ENCODE results near the gene ARID1B.

ARID1B gene

DNA sequence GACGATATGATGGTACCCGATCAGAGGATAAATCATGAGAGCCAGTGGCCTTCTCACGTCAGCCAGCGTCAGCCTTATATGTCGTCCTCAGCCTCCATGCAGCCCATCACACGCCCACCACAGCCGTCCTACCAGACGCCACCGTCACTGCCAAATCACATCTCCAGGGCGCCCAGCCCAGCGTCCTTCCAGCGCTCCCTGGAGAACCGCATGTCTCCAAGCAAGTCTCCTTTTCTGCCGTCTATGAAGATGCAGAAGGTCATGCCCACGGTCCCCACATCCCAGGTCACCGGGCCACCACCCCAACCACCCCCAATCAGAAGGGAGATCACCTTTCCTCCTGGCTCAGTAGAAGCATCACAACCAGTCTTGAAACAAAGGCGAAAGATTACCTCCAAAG is 423.9 kb downstream of the ARID1B start:
- DNase-seq, result no peak

DNA sequence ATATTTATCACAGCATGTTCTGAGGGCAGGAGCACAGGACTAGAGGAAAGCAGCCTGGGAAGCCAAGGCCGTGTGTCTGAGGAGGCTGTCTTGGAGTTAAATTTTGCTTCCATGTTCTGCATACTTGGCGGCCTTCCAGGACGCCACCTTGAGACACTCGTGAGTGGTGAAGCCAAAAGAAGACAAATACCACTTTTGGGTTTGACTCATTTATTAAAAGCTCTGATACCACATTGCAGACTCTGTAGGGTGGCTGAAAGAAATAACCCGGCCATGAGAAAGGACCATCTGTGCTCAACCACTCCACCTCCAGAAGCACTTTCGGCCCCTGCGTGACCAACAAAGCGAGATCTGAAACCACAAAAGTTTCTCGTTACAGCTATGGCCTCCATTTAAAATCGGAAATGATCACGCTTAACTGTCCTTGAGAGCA is 426.1 kb downstream of the ARID1B start:
- no peak for DNase-seq

DNA sequence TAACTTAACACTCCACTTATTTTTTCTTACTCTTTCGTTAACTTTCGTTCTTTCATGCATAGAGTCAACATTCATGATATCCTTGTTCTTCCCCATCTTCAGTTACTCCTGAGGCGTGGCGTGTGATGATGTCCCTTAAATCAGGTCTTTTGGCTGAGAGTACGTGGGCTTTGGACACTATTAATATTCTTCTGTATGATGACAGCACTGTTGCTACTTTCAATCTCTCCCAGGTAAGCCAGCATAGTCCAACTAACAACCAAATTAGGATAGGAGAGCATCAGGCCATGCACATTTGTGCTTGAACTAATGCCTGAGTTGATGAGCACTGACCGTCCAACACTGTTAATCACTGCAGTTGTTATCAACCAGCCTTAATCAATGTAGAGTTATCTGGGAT is 426.6 kb downstream of the ARID1B start:
- DNase-seq, result no peak

DNA sequence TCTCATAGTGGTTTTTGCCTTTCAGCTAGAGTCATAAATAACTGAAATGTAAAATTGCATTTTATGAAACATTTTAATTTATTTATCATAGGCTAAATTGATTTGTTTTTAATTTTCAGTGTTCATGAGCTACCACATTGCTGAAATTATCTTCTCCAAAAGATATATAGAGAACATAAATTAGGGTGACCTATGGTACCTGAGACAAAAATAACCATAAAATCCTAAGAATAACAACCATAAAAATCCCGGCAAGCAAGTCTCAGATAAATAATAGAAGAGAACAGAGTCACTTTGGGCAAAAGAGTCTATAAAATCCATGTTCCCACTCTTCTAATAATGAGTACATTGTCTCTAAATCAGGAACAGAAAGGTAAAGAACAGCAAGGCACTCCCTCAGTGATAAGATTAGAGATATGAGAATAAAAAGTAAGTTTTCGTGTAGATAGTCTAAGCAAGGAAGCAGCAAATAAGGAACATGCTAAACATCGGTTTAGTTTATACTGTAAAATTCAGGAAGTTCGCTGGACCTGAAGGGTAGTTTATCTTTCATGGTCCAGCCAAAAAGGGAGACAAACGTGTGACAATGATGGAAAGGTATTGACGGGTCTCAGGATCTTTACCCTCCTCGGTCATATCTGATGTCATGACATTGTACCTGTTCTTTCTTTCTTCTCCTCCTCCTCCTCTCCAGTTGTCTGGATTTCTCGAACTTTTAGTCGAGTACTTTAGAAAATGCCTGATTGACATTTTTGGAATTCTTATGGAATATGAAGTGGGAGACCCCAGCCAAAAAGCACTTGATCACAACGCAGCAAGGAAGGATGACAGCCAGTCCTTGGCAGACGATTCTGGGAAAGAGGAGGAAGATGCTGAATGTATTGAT is 428.5 kb downstream of the ARID1B start:
- DNase-seq, result no peak

DNA sequence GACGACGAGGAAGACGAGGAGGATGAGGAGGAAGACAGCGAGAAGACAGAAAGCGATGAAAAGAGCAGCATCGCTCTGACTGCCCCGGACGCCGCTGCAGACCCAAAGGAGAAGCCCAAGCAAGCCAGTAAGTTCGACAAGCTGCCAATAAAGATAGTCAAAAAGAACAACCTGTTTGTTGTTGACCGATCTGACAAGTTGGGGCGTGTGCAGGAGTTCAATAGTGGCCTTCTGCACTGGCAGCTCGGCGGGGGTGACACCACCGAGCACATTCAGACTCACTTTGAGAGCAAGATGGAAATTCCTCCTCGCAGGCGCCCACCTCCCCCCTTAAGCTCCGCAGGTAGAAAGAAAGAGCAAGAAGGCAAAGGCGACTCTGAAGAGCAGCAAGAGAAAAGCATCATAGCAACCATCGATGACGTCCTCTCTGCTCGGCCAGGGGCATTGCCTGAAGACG is 429.2 kb downstream of the ARID1B start:
- DNase-seq, result no peak

DNA sequence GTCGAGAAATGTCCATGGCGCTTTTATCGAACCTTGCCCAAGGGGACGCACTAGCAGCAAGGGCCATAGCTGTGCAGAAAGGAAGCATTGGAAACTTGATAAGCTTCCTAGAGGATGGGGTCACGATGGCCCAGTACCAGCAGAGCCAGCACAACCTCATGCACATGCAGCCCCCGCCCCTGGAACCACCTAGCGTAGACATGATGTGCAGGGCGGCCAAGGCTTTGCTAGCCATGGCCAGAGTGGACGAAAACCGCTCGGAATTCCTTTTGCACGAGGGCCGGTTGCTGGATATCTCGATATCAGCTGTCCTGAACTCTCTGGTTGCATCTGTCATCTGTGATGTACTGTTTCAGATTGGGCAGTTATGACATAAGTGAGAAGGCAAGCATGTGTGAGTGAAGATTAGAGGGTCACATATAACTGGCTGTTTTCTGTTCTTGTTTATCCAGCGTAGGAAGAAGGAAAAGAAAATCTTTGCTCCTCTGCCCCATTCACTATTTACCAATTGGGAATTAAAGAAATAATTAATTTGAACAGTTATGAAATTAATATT is 430.4 kb downstream of the ARID1B start:
- DNase-seq, result no peak

DNA sequence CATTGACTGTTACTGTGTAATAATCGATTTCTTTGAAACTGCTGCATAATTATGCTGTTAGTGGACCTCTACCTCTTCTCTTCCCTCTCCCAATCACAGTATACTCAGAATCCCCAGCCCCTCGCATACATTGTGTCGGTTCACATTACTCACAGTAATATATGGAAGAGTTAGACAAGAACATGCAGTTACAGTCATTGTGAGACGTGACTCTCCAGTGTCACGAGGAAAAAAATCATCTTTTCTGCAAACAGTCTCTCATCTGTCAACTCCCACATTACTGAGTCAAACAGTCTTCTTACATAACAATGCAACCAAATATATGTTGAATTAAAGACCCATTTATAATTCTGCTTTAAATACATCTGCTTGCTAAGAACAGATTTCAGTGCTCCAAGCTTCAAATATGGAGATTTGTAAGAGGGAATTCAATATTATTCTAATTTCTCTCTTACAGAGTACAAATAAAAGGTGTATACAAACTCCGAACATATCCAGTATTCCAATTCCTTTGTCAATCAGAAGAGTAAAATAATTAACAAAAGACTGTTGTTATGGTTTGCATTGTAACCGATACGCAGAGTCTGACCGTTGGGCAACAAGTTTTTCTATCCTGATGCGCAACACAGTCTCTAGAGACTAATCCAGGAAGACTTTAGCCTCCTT is 432.8 kb downstream of the ARID1B start:
- no peak for DNase-seq

DNA sequence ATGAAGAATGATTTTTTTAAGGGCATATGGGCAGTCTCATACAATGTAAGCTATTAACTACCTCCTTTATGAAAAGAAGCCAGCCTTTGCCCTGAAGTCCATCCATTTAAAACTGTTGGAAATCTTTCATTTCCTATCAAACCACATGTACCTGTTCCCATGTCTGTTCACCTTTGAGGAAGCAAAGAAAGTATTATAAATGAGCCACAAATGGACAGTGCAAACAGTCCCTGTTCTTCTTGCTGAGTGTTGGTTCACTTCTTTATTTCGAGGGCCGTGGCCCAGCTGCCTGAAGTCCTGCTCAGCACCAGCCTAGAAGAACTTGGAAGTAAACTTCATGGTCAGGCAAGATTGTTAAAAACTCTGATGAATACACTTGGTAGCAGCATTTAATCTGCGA is 433.8 kb downstream of the ARID1B start:
- no peak for DNase-seq

DNA sequence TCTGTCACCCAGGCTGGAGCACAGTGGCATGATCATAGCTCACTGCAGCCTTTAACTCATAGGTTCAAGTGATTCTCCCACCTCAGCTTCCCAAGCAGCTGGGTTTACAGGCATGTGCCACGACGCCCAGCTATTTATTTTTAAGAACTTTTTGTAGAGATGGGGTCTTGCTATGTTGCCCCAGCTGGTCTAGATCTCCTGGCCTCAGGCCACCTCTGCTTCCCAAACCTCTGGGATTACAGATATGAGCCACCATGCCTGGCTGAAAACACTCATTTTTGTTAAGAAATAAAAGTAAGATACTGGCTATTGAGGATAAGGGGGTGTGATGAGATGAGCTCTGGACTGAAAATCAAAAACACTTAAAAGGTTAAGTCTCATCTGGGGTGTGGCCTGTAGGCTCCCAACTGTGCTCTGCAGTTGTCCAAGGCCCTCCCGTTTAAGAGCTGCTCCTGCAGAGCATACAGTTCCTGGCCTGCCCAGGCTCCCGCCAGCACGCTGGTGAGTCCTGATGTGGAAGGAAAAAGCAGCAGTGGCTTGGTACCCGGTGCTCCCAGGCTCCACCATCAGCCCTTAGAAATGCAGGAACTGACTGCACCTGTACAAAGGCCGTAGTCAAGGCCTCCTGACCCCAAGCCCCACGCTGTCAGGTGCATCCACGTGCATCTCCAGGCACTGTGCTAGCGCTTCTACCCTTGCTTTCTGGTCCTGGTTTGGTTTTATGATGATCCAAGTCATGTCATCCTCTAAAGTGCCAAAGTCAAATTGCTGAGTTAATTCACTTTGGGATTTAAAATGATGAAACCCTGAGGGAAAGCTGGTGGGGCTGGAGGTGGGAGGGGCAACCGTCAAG is 434.7 kb downstream of the ARID1B start:
- DNase-seq, result no peak

DNA sequence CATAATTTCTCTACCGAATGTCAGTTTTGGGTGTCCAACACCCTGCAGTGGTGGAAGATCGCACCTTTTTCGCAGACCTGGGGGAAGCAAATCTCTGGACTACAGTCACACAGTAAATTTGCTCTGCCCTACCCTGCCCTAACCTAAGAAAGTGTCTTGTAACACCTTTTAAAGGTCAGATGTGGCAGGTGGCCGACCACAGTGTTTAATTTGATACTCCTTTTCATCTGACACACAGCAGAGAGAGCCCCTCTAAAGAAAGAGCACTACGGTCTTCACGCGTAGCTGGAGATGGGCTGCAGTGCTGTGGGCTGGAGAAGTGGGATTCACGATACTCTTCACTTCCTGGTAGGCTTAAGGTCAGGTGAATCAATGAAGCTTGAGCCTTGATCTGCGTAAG is 436.2 kb downstream of the ARID1B start:
- no peak for DNase-seq

DNA sequence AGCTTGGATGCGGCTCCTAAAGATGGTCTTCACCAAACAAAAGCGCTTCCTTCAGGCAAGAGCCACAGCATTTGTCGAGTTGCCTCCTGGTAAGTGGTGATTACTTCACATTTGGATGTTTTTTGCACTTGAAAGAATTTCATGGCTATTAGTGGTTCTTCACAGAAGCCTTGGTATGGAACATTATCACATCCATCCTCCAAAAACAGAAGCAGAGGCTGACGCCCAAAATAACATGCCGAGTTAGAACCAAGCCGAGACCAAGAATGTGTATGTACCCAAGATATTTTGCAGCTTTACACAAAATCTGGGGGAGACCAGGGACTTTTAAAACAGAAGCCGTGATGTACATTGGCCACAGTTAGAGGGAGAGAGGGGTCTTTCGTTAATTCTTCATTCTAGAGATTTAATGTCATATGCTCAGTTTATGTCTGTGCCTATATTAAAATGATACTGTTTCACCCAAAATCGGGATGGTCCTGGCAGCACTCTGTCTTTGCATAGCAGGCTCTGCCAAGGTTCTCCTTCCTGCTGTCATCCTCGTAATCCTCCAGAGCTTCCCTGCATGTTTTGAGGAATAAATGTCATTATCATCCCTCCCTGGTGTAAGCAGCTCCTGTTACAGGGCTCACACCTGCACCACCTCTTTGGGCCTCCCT is 436.9 kb downstream of the ARID1B start:
- DNase-seq, result no peak

DNA sequence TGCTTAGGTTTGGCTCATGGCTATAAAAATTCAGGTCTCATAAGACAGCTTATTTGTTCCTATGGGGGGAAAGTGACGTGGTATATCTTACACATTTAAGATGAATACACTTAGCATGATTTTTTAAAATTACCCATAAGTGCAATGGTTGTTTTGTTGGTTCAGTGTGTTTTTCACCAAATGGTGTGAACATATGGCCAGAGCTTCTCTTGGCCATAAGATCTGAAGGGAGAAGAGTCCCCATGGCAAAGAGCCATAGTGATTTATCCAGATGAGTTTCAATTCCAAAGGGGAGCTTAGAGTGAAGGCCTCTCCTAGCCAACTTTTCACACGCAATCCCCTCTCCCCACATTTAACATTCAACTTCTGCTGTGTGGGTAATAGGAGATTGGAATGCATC is 438.5 kb downstream of the ARID1B start:
- DNase-seq, result no peak

DNA sequence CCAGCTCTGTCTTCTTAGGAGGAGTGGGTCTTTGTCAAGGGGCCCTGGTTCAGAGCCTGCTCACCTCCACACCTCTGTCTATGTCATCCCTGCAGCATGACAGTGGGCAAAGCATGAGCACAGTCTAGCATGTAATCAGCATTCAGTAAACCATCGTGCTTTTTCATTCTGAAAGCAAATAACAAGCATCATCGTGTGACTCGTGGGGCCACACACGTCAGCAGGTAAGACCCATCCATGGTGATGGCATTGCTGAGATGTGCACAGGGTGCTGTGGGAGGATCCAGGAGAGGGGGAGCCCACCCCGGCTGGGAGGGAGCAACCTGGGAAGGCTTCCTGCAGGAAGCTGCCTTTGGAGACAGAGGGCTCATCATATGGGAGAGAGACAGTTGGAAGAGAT is 439.4 kb downstream of the ARID1B start:
- no peak for DNase-seq

DNA sequence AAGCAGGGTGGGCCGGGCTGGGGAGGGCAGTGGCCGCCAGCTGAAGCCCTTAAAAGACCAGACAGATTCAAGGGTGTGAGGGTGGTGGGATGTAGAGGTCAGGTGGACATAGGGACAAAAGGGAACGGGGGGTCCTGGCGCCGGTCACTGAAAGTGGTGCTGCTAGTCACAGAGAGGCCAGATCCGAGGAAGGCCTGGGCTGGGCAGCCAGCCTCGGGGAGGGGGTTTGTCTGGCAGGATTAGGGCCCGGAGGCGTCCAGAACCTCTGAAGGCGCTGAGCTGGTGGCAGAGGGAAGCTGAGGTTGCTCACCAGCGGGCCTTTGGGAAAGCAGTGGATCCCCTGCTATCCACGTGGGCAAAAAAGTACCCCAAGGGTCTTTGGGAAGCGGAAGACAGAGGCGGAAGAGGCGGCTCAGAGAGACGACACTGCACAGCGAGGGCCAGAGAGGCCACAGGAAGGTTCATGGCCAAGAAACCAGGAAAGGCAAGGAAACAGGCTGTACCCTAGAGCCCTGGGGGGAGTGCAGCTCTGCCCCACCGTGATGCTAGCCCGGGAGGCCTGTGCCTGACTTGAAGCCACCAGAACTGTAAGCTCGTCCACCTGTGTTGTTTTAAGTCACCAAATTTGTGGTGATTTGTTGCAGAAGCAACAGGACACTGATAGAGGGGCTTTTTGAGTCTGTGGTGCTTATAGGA is 440.2 kb downstream of the ARID1B start:
- DNase-seq, result no peak

DNA sequence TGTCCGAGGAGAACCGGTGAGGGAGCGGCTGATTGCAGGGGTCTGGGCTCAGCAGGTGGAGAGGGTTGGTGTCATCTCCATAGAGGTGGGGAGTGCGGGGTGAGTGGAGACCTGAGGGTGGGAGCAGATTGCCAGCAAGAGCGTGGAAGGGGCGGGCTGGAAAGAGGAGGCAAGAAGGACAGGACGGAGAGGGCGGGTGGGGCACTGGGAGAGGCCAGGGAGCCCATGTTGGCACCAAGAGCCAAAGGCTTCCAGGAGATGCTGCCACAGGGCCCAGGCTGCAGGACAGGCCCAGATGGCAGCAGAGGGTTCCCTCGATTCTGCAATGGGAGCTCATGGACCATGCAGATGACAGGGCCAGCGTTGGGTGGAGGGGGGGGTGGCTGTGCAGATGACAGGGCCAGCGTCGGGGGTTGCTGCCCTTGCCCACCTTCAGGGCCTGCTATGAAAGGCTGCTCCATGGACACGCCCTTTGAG is 440.8 kb downstream of the ARID1B start:
- no peak for DNase-seq

DNA sequence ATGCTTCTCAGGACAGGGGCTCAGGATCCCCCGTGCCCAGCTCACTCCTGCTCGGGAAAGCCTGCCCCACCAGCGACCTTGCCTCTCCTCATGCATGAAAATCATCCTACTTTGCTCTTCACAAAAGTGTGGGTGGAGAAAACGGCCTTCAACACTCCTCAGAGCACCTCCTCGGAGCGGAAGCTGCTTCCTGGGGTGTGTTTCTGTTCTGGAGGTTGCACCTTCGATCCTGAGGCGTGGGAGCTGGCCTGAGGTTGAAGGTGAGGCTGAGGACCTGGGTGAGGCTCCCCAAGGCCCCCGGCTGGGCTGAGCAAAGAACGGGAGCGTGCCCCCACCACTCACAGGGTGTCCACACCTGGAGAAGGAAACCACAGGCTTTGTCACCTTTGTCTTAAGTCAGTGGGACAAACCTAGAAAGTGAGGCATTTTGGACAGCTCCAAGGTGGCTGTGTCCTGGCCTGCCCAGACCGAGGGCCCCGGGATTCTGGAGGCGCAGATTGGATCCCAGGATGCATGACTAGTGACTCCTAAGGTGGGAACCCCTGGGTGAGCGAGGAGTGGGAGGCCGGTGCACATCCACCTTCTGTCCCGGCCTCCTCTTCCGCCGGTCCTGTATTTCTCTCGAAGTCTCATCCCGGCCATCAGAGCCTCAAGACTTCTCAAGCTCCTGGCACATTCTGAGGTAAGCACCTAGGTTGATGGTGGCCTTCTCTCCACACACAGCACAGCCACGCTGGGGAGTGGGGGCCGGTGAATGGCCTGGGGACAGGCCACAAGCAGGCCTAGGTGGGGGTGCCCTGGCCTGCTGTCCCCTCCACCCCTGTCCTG is 441.4 kb downstream of the ARID1B start:
- DNase-seq, result no peak

DNA sequence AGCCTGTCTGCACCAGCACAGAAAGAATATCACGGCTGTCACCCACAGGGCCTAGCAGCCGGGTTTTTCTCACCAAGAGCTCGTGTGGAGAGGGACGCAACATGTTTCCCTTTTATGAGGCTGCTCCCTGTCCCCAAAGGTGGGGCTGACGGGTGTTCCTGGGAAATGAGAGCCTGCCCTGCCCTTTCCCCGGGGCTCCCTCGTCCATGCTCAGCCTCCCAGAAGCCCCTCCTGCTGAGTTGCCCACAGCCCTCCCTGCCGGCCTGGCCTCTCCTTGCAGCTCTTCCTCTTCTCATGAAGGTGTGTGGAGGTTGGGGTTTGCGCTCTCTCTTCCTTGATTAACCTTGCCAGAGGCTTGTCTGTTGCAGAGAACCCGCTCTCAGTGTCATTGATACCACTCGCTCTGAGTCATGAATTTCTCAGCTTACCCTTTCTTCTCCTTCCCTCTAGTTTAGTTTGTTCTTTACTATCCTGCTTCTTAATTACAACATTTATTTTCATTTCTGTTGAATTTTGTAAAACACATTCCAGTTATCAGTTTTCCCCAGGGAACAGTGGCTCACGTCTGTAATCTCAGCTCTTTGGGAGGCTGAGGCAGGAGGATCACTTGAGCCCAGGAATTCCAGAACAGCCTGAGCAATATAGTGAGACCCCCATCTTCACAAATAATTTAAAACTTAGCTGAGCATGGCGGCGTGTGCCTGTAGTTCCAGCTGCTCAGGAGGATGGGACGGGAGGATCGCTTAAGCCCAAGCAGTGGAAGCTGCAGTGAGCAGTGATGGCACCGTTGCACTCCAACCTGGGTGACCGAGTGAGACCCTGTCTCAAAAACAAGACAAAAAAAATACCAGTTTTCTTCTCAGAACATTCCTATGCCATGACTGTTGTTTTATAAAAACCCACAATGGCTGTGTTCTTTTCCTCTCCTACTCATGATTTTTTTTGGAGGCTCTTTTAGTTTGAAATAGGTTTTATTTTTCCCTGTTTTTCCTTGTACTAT is 442.3 kb downstream of the ARID1B start:
- DNase-seq, result no peak

DNA sequence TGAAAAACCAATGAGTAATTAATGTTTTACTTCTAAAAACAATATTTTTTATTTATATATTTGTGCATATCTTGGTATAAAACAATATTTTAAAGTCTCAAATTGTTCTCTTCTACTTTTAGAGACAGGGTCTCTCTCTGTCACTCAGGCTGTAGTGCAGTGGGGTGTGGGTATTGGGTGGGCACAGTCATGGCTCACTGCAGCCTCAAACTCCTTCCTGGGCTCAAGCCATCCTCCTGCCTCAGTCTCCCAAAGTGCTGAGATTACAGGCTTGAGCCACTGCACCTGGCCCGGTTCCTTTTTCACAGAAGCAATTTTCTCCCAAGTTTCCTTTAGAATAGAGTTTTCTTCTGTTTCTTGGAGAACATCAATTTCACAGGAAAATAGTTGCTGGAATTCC is 443.3 kb downstream of the ARID1B start:
- DNase-seq, result no peak

DNA sequence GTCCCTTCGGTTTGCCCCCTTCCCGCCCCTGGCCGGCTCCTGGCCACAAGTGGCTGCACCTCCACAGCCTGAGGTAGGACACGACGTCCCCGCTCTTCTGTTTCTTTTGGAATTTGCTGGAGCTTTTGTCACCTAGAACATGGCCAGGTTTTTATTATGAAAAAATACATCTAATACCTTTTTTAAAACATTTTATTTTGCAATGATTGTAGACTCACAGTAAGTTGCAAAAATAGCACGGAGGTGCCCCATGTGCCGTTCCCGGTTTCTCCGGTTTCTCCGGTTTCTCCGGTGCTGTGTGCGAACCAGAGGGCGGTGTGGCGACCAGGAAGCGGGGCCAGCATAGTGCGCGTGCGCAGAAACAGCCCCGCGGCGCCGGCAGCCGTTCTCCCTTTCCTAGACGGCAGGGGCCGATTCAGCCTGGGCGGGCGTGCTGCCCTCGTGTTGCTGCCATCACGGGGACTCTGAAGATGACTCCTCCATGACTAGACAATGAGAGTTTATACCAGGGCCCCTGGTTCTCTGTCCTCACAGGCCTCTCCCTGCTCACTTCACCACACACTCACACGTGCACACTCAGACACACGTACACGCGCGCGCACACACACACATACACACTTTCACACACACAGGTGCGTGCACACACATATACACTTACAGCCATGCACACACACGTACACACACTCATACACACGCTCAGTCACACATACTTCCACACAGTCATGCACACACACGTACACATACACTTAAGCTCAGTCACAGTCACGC is 444.1 kb downstream of the ARID1B start:
- peak; percentile 81 for DNase-seq
